Muscle layer of duodenum (tissue), 2 donors: Measurements from ENCODE around the gene C10orf105.
A peak's percentile ranks its signal among the peaks of the same experiment; 100 is the strongest.

Experiments used
- H3K27ac ChIP-seq: one replicate; pipeline ENCODE4 v1.7.0; 2013; ENCODE audit warnings: mild to moderate bottlenecking, low read length
- H3K27me3 ChIP-seq: one replicate; pipeline ENCODE4 v1.7.0; 2013; ENCODE audit warnings: low read depth, mild to moderate bottlenecking, control low read depth, low read length
- H3K36me3 ChIP-seq, 2 donors: one replicate each; pipeline ENCODE4 v1.7.0; 2013; ENCODE audit warnings: low read length in 2 of 2, control low read depth in 1 of 2, mild to moderate bottlenecking in 1 of 2; ENCODE audit not compliant: insufficient read depth in 2 of 2, control insufficient read depth in 1 of 2
- H3K4me1 ChIP-seq, 2 donors: one replicate each; pipeline ENCODE4 v1.7.0; 2013; ENCODE audit warnings: low read length in 2 of 2, mild to moderate bottlenecking in 2 of 2, control low read depth in 1 of 2, moderate library complexity in 1 of 2; ENCODE audit not compliant: insufficient read depth in 2 of 2, control insufficient read depth in 1 of 2
- H3K4me3 ChIP-seq, 2 donors: one replicate each; pipeline ENCODE4 v1.7.0; 2013; ENCODE audit warnings: low read length in 2 of 2, low read depth in 1 of 2, mild to moderate bottlenecking in 1 of 2
- H3K9me3 ChIP-seq, 2 donors: one replicate each; pipeline ENCODE4 v1.7.0; 2013; ENCODE audit warnings: low read length in 2 of 2, control low read depth in 1 of 2, mild to moderate bottlenecking in 1 of 2; ENCODE audit not compliant: control insufficient read depth in 1 of 2
- donor health status: healthy.

The C10orf105 gene

DNA sequence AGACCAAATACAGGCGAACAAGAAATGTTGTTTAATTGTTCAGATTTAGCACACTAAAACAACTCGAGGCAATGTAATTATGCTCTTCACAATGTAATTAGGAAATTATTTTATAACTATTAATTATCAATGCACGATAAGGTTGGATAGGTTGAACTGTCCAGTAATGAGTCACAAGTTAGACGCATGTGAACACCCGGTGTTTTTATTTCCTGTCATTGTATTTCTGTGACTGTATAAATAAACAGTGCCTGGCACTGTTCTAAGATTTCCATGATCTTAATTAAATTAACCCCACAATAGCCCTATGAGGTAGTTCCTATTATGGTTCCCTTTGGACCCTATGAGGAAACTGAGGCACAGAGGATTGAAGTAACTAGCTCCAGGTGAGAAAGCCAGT, 26.2 kb downstream of the C10orf105 start:
- Histone ChIP-seq H3K4me1 (peaks cover 8 to 12% of the 10 kb centered on the region in 2 donors), H3K27me3 (no peaks in the 10 kb centered on the region), H3K4me3 (no peak overlapping the region), H3K36me3 (no peaks in the 10 kb centered on the region), H3K9me3 (peaks cover 0 to 7% of the 10 kb centered on the region in 2 donors), H3K27ac (peak overlapping the region; percentile 39)

DNA sequence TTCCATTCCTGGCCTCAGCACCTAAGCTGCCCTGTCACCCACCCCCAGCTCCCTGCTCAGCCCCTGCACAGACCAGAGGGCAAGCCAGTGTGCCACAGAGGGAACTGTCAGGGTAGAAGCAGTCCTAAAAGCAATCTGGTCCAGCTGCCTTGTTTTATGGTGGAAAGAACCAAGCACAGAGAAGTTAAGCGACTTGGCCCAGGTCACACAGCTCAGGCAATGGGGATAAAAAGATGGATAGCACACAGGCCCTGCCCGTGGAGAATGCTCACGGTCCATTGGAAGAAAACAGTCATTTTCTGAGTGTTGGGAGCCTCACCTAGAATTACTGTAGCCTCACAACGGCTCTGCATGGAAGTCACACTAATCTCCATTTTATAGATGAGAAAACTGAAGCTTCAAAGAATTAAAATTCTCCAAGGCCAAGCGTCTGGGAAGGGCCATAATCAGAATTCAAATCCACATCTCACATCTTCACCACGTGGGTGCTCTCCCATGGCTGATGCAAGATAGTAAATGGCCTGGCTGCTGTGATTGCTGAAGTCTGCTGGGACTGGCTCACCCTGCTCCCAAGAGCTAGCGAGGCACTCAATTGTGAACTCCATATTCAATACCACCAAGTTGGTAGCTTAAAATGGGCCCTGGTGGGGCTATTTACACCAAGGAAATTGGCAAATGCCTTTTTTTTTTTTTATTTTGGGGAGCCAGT, 26.8 kb downstream of the C10orf105 start:
- Histone ChIP-seq H3K27ac (no peak overlapping the region), H3K9me3 (peaks cover 0 to 7% of the 10 kb centered on the region in 2 donors), H3K27me3 (no peaks in the 10 kb centered on the region), H3K36me3 (no peaks in the 10 kb centered on the region), H3K4me3 (no peak overlapping the region), H3K4me1 (peaks cover 8 to 12% of the 10 kb centered on the region in 2 donors)

DNA sequence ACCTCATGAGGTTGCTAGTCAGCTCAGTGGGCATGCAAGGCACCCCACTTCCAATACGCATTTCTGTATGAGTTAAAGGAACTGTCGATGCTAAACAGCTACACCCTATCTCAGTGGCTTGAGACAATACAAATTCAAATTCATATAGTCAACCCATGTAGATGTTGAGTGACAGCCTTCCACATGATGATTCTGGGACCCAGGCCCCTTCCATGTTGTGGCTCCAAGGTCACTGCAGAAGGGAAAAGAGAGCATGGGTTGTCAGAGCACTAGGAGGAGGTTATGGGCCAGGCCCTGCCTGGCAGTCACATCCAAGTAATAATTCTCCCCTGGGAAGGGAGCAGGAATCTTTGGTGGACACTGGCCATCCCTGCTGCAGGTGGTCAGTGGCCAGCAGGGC, 28.2 kb downstream of the C10orf105 start:
- H3K27ac ChIP-seq: no peak overlapping the region
- no peaks in the 10 kb centered on the region for H3K27me3 ChIP-seq
- H3K4me1 ChIP-seq: peaks cover 3 to 8% of the 10 kb centered on the region in 2 donors

DNA sequence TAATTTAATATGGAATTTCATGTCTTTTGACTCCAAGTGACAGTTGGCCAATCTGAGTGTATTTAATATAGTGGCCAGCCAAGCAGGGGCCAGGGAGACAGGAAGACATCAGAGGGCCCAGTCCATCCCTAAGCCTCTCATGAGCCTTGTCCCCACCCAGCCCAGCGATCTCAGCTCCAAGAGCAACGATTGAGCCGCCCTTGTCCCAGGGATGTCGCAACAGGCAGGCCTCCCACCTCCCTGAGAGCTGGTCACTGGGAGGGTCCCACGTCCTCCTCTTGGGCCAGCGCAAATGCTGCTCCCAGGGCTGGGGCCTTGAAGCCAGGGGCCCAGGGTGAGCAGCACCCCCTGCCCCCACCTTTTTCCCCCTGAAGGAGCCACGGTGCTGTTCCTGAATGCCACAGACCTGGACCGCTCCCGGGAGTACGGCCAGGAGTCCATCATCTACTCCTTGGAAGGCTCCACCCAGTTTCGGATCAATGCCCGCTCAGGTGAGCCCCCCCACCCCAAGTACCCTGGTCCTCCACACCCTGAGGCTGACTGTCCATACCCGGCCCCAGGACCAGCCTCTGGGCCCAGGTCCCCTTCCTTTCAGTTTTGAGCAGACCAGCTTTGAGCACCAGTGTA, 29.4 kb downstream of the C10orf105 start:
- peaks cover 3 to 8% of the 10 kb centered on the region in 2 donors for H3K4me1 ChIP-seq

More for the DNA sequence above, 28.2 kb downstream of the C10orf105 start:
- peaks cover 0 to 7% of the 10 kb centered on the region in 2 donors for H3K9me3 ChIP-seq
- no peak overlapping the region for H3K4me3 ChIP-seq
- H3K36me3 ChIP-seq: no peaks in the 10 kb centered on the region

DNA sequence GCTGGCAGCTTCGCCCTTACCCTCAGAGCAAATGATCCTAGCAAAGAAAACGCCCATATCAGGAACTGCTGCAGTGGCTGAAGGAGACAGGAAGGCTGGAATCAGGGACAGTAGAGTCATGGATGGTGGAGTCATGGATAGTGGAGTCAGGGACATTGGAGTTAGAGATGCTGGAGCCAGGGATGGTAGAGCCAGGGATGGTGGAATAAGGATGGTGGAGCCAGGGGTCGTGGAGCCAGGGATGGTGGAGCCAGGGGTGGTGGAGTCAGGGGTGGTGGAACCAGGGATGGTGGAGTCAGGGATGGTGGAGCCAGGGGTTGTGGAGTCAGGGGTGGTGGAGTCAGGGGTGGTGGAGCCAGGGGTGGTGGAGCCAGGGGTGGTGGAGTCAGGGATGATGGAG, 31.3 kb downstream of the C10orf105 start:
- no peaks in the 10 kb centered on the region for H3K4me1 ChIP-seq
- H3K4me3 ChIP-seq: no peak overlapping the region
- H3K9me3 ChIP-seq: peaks cover 0 to 7% of the 10 kb centered on the region in 2 donors
- H3K36me3 ChIP-seq: no peaks in the 10 kb centered on the region
- peaks cover 2% of the 10 kb centered on the region for H3K27me3 ChIP-seq
- no peak overlapping the region for H3K27ac ChIP-seq

More for the DNA sequence above, 29.4 kb downstream of the C10orf105 start:
- Histone ChIP-seq H3K27ac (no peak overlapping the region), H3K4me3 (no peak overlapping the region), H3K27me3 (no peaks in the 10 kb centered on the region), H3K9me3 (peaks cover 0 to 7% of the 10 kb centered on the region in 2 donors), H3K36me3 (no peaks in the 10 kb centered on the region)

DNA sequence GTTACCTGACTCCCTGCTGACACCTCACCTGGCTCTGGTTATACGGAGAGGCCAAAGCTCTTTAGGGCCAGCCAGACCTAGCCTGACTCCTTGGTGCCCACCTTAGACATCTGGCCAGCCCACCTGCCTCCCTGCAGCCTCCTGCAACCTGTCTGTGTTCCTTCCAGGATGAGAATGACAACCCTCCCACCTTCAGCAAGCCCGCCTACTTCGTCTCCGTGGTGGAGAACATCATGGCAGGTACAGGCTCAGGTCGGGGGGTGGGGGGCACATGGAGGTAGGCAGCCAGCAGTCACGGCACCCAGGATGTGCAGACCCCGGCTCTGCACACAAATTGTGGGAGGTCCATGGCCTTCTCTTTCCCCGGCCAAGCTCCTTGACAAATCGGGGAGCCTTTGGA, 32.1 kb downstream of the C10orf105 start:
- H3K36me3 ChIP-seq: no peaks in the 10 kb centered on the region
- peaks cover 4% of the 10 kb centered on the region for H3K27me3 ChIP-seq
- H3K4me3 ChIP-seq: no peak overlapping the region
- H3K27ac ChIP-seq: no peak overlapping the region
- H3K9me3 ChIP-seq: peaks cover 0 to 7% of the 10 kb centered on the region in 2 donors
- no peaks in the 10 kb centered on the region for H3K4me1 ChIP-seq

DNA sequence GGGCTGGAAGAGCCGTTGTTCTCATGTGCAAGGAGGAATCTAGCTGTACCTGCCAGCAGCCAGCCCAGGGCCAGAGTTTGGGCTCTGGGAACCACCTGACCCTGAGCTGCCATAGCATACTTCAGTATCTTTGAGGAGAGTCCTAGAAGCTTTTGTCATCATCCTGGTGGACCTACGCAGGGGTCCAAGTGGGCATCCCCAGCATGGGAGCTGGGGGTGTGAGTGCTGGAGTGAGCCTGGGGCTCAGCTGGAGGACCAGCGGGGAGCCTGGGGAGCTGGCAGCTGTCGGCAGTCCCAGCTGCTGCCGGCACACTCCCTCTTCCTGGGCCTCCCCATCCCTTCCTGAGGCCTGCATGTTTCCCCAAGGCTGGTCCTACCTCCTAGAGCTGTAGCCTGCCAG, 32.5 kb downstream of the C10orf105 start:
- Histone ChIP-seq H3K36me3 (no peaks in the 10 kb centered on the region), H3K4me3 (no peak overlapping the region), H3K4me1 (no peaks in the 10 kb centered on the region), H3K27me3 (peaks cover 4% of the 10 kb centered on the region), H3K27ac (no peak overlapping the region), H3K9me3 (peaks cover 0 to 7% of the 10 kb centered on the region in 2 donors)

DNA sequence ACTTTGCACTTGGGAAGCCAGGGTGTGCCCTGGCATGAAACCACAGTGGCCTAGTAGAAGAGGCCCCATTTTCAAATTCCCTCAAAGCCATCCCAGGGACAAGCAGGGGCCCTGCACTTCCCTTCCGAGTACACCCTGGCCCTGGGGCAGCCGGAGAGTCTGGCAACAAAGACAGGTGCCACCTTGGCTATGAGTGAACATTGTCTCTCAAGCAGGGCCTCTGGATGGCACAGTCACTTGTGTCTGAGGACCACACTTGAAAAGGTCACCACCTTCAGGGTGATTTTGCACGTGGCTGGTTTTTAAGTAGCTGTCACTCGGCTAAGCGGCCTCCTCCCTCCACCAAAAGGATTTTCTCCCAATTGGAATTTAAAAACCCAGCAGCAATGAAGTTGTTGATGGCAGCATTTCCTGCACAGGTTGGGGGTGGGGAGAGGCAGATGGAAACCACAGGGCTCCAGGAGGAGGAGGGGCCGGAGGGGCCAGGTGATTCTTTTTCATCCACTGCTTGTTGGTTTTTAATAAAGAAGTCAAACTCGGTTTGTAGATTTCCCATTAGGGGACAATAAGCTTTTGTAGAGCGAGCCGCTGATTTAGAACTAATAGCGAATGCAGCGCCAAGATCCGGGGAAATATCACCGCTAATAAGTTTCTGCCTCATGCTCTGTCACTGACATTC, 33.9 kb downstream of the C10orf105 start:
- H3K4me3 ChIP-seq: no peak overlapping the region
- H3K4me1 ChIP-seq: no peaks in the 10 kb centered on the region
- H3K27ac ChIP-seq: no peak overlapping the region
- H3K36me3 ChIP-seq: no peaks in the 10 kb centered on the region
- peaks cover 4% of the 10 kb centered on the region for H3K27me3 ChIP-seq
- H3K9me3 ChIP-seq: no peaks in the 10 kb centered on the region

DNA sequence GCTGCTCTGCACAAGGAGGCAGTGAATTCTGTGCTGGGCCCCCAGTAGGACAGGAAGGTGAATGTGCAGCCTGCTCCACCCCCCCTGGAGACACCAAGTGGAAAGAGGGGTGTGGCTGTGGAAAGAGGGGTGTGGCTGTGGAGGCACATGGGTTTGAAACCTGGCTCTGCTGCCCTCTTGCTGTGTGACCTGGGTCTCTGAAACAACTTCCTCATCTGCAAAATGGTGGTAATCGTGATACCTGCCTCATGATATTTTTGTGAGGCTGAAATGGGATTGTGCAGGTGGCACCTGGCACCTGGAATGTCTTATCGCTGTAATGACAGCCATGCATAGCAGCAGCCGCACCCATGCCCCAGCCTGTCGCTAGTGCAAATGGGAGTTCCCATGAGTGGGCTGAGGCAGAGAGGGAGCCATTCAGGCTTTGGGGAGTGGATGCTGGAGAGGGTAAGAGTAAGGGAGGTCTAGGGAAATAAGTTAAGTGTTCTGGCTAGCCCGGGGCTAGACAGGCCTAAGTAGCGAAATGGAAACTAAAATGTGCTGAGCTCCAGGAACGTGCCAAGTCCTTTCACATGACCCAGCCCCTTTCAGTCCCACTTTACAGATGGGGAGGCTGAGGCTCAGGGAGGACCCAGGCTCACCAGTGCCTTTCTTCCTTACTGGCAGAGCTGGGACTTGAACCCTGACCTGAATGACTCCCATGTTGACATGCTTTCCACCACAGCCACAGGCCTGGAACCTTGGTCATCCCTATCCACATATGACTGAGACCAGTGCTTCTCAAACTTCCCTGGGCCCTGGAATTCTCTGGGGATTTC, 35.0 kb downstream of the C10orf105 start:
- Histone ChIP-seq H3K27me3 (peaks cover 4% of the 10 kb centered on the region), H3K9me3 (no peaks in the 10 kb centered on the region), H3K4me3 (no peak overlapping the region), H3K4me1 (no peaks in the 10 kb centered on the region), H3K27ac (no peak overlapping the region), H3K36me3 (no peaks in the 10 kb centered on the region)

DNA sequence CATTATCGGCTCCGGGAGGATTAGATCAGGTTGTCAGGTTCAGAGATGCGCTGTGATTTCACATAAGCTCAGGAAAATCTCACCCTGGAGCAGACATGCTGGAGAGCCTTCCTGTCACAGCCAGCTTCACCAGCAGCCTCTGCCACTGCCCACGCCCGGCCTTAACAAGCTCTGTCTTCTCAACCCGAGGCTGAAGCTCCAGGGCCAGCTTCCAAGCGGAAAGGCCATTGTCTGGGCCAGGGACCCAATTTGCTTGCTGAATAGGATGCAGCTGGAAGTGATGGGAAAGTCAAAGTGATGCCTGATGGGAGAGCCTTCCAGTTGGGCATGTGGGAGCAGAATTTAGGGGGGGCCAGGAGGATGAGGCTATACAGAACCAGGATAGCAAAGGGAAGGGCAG, 36.3 kb downstream of the C10orf105 start:
- no peaks in the 10 kb centered on the region for H3K4me1 ChIP-seq
- no peaks in the 10 kb centered on the region for H3K36me3 ChIP-seq
- no peak overlapping the region for H3K4me3 ChIP-seq
- H3K27me3 ChIP-seq: peaks cover 4% of the 10 kb centered on the region
- H3K9me3 ChIP-seq: no peaks in the 10 kb centered on the region
- no peak overlapping the region for H3K27ac ChIP-seq

DNA sequence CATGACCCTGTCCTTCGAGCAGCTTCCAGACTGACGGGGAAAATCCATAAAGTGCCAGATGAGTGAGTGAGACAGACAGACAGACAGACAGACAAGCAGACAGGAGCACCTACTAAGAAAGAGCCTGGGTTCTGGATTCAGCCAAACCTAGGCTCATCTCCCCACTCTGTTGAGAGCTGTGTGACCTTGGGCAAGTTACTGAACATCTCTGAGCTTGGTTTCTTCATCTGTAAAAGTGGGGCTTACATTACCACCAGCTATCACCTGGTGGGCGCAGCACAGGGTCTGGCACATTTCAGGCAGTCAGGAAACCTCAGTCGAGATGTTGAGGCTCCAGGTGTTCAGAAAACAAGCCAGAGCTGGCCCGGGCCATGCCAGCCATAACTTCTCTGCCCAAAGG, 37.6 kb downstream of the C10orf105 start:
- Histone ChIP-seq H3K4me3 (no peak overlapping the region), H3K27ac (no peak overlapping the region), H3K9me3 (no peaks in the 10 kb centered on the region), H3K4me1 (no peaks in the 10 kb centered on the region), H3K27me3 (peaks cover 4% of the 10 kb centered on the region), H3K36me3 (no peaks in the 10 kb centered on the region)
